Thoracic aorta (tissue), 2 donors: ENCODE data around the gene UNC5B. TPM values are rescaled to one million over a fixed set of nuclear protein-coding genes. Genes with fewer than 3 reads are reported as not detected.
"Not testable (repeated sequence)": the region's sequence is repeated elsewhere in the genome, so short reads cannot be mapped to it uniquely, and the experiment has no call there.

Experiments used
- ATAC-seq: fragments of 150-250 bp; one replicate; pipeline ENCODE4 v1.8.0; 2017; ENCODE audit warnings: low read depth; ENCODE audit not compliant: insufficient number of reproducible peaks, low FRiP score
- DNase-seq: peaks from one replicate; pipeline ENCODE4 v3.0.0-alpha.2; 2020; ENCODE audit warnings: low spot score
- H3K27ac ChIP-seq, 2 donors: fragments of 200-600 bp; sonication (generic); 1 replicate in 1 of 2; 2 replicates in 1 of 2; pipeline ENCODE4 v1.5.1; 2016; ENCODE audit warnings: mild to moderate bottlenecking in 2 of 2, moderate library complexity in 2 of 2
- H3K27me3 ChIP-seq: fragments of 200-600 bp; sonication (generic); replicated peaks from 2 replicates; pipeline ENCODE4 v1.6.0; 2016; ENCODE audit warnings: mild to moderate bottlenecking; ENCODE audit not compliant: insufficient read depth
- H3K36me3 ChIP-seq: fragments of 200-600 bp; sonication (generic); one replicate; pipeline ENCODE4 v1.5.1; 2016
- H3K4me1 ChIP-seq, 2 donors: fragments of 200-600 bp; sonication (generic); 1 replicate in 1 of 2; 2 replicates in 1 of 2; pipeline versions ENCODE4 v1.5.1 to v1.6.0; 2016; ENCODE audit warnings: low read depth in 2 of 2, mild to moderate bottlenecking in 1 of 2; ENCODE audit not compliant: control insufficient read depth in 1 of 2
- H3K4me3 ChIP-seq: fragments of 200-600 bp; sonication (generic); 2 replicates; pipeline ENCODE4 v1.5.1; 2016; ENCODE audit warnings: mild to moderate bottlenecking
- H3K9me3 ChIP-seq: fragments of 200-600 bp; sonication (generic); 2 replicates; pipeline ENCODE4 v1.5.1; 2016
- CTCF ChIP-seq: fragments of 200-600 bp; sonication (generic); IDR thresholded peaks from one replicate; pipeline ENCODE4 v1.5.1; 2019; ENCODE audit warnings: antibody characterized with exemption
- total RNA-seq, 2 donors: library from RNA; depleted of rRNA; stranded (reverse); fragments of >200 nt; gene quantifications; one replicate each; pipeline versions ENCODE4 v1.1.0 to v1.2.3, GENCODE V29; 2016

The UNC5B gene
- total RNA-seq, 2 donors from 2014 or later, result 18.3 to 24.2 TPM

- peak overlapping the region; percentile 87 for H3K4me3 ChIP-seq
- H3K27me3 ChIP-seq, result no peaks in the 10 kb centered on the region
- ATAC-seq (no peak), DNase-seq (no peak)
- no peak for TF ChIP-seq CTCF
- no peaks in the 10 kb centered on the region for H3K36me3 ChIP-seq
- H3K27ac ChIP-seq, result no peak overlapping the region
- no peaks in the 10 kb centered on the region for H3K9me3 ChIP-seq
- peaks cover 0 to 40% of the 10 kb centered on the region in 2 donors for H3K4me1 ChIP-seq
These were observed 5.8 kb downstream of the UNC5B start for GRCh38 chr10:71218046-71218650.

GRCh38 chr10:71218651-71219050 is 6.3 kb downstream of the UNC5B start:
- no peaks in the 10 kb centered on the region for H3K27me3 ChIP-seq
- TF ChIP-seq CTCF, result no peak
- ATAC-seq (no peak), DNase-seq (no peak)
- no peaks in the 10 kb centered on the region for H3K36me3 ChIP-seq
- H3K9me3 ChIP-seq, result no peaks in the 10 kb centered on the region
- no peak overlapping the region for H3K4me3 ChIP-seq
- peaks cover 0 to 40% of the 10 kb centered on the region in 2 donors for H3K4me1 ChIP-seq
- H3K27ac ChIP-seq, result no peak overlapping the region

- not testable (repeated sequence) for H3K9me3 ChIP-seq, H3K27me3 ChIP-seq, H3K4me3 ChIP-seq, ATAC-seq, DNase-seq, H3K36me3 ChIP-seq, H3K27ac ChIP-seq
- peaks cover 0 to 34% of the 10 kb centered on the region in 2 donors for H3K4me1 ChIP-seq
These were observed 7.0 kb downstream of the UNC5B start for GRCh38 chr10:71219236-71219917.

GRCh38 chr10:71219918-71220688 is 7.7 kb downstream of the UNC5B start:
- no peak overlapping the region for H3K4me3 ChIP-seq
- no peak overlapping the region for H3K27ac ChIP-seq
- no peaks in the 10 kb centered on the region for H3K27me3 ChIP-seq
- no peaks in the 10 kb centered on the region for H3K9me3 ChIP-seq
- DNase-seq (no peak), ATAC-seq (no peak)
- peaks cover 0 to 27% of the 10 kb centered on the region in 2 donors for H3K4me1 ChIP-seq
- no peak for TF ChIP-seq CTCF
- no peaks in the 10 kb centered on the region for H3K36me3 ChIP-seq

GRCh38 chr10:71220689-71221540 is 8.5 kb downstream of the UNC5B start:
- H3K27me3 ChIP-seq, result no peaks in the 10 kb centered on the region
- H3K27ac ChIP-seq, result no peak overlapping the region
- no peaks in the 10 kb centered on the region for H3K9me3 ChIP-seq
- no peak overlapping the region for H3K4me3 ChIP-seq
- DNase-seq (no peak), ATAC-seq (no peak)
- H3K36me3 ChIP-seq, result no peaks in the 10 kb centered on the region
- peaks cover 0 to 23% of the 10 kb centered on the region in 2 donors for H3K4me1 ChIP-seq
- TF ChIP-seq CTCF, result no peak
